ENCODE data around the gene TAGAP.

DNA sequence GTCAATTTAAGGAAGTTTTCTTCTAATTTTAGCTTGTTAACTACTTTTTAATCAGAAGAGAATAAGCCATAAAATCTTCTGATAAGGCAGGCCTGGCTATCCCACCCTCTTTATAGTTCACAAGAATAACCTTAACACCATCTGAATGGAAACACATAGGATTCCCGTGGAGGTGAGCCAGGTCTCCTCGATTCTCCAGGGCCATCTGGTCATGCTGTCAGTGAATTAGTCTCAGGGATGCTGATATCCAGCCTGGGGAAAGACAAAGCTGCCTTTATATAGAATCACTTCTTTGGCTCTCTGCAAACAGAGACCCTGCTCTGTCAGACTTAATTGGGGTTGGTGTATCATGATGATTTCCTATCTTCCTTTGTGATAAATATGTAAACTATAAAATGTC is 30.1 kb upstream of the TAGAP start:
- TF ChIP-seq POLR2A (IDR thresholded peaks at IDR 0.05) (no peak), EP300 (IDR thresholded peaks at IDR 0.05) (no peak)
- TF ChIP-seq, protein P1, sequence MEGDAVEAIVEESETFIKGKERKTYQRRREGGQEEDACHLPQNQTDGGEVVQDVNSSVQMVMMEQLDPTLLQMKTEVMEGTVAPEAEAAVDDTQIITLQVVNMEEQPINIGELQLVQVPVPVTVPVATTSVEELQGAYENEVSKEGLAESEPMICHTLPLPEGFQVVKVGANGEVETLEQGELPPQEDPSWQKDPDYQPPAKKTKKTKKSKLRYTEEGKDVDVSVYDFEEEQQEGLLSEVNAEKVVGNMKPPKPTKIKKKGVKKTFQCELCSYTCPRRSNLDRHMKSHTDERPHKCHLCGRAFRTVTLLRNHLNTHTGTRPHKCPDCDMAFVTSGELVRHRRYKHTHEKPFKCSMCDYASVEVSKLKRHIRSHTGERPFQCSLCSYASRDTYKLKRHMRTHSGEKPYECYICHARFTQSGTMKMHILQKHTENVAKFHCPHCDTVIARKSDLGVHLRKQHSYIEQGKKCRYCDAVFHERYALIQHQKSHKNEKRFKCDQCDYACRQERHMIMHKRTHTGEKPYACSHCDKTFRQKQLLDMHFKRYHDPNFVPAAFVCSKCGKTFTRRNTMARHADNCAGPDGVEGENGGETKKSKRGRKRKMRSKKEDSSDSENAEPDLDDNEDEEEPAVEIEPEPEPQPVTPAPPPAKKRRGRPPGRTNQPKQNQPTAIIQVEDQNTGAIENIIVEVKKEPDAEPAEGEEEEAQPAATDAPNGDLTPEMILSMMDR (IDR thresholded peaks at IDR 0.05) = no peak
